Neural crest cell (in vitro differentiated cells): ENCODE results near the gene SHISA7. TPM values are rescaled to one million over a fixed set of nuclear protein-coding genes. Genes with fewer than 3 reads are reported as not detected.
A peak's percentile ranks its signal among the peaks of the same experiment; 100 is the strongest.

Experiments
- DNase-seq: peaks from one replicate; pipeline ENCODE4 v3.0.0; 2021; ENCODE audit warnings: low read depth, mixed read lengths, low spot score
- H3K27ac Mint-ChIP-seq: one replicate; pipeline ENCODE4 v1.8.0; 2021; ENCODE audit warnings: mild to moderate bottlenecking, mixed read lengths; ENCODE audit not compliant: unreplicated experiment
- H3K27me3 Mint-ChIP-seq: 2 replicates; pipeline ENCODE4 v1.8.0; 2021; ENCODE audit warnings: low read depth, mild to moderate bottlenecking, mixed read lengths
- H3K36me3 Mint-ChIP-seq: 2 replicates; pipeline ENCODE4 v1.8.0; 2021; ENCODE audit warnings: low read depth, mild to moderate bottlenecking, mixed read lengths
- H3K4me1 Mint-ChIP-seq: 2 replicates; pipeline ENCODE4 v1.8.0; 2021; ENCODE audit warnings: mixed read lengths
- H3K4me3 Mint-ChIP-seq: one replicate; pipeline ENCODE4 v1.8.0; 2021; ENCODE audit warnings: mild to moderate bottlenecking, mixed read lengths
- H3K9me3 Mint-ChIP-seq: 2 replicates; pipeline ENCODE4 v1.8.0; 2021; ENCODE audit warnings: mixed read lengths
- CTCF ChIP-seq: fragments of 200-600 bp; sonication (generic); conservative IDR thresholded peaks from 2 replicates; pipeline ENCODE4 v1.5.0; 2021; ENCODE audit warnings: antibody characterized with exemption, mild to moderate bottlenecking
- total RNA-seq: library from RNA; stranded (reverse); gene quantifications from 2 replicates; pipeline ENCODE4 v1.2.1, GENCODE V29; 2021

The SHISA7 gene
- total RNA-seq, 1 donor from 2014 or later: 0.54 TPM

- DNase-seq: no peak
- H3K27me3 Mint-ChIP-seq: peaks cover 4% of the 10 kb centered on the region
- peak overlapping the region; percentile 47 for H3K4me3 Mint-ChIP-seq
- no peak for TF ChIP-seq CTCF
- H3K27ac Mint-ChIP-seq: no peak overlapping the region
- H3K9me3 Mint-ChIP-seq: no peaks in the 10 kb centered on the region
- no peaks in the 10 kb centered on the region for H3K36me3 Mint-ChIP-seq
- H3K4me1 Mint-ChIP-seq: peaks cover 42% of the 10 kb centered on the region
Observed at GRCh38 chr19:55474269-55475265, 31.5 kb upstream of the SHISA7 start.

- Mint-ChIP-seq H3K9me3 (no peaks in the 10 kb centered on the region), H3K27ac (peak overlapping the region; percentile 35), H3K27me3 (peaks cover 4% of the 10 kb centered on the region), H3K4me1 (peaks cover 31% of the 10 kb centered on the region), H3K4me3 (peak overlapping the region; percentile 41), H3K36me3 (no peaks in the 10 kb centered on the region)
- DNase-seq: no peak
- TF ChIP-seq CTCF: no peak
Observed at GRCh38 chr19:55473225-55474012, 30.3 kb upstream of the SHISA7 start.

- no peak for DNase-seq
- no peak for TF ChIP-seq CTCF
- H3K4me3 Mint-ChIP-seq: no peak overlapping the region
- no peaks in the 10 kb centered on the region for H3K9me3 Mint-ChIP-seq
- no peaks in the 10 kb centered on the region for H3K36me3 Mint-ChIP-seq
- peaks cover 4% of the 10 kb centered on the region for H3K27me3 Mint-ChIP-seq
- no peak overlapping the region for H3K27ac Mint-ChIP-seq
- peaks cover 22% of the 10 kb centered on the region for H3K4me1 Mint-ChIP-seq
Observed at GRCh38 chr19:55472463-55472862, 29.4 kb upstream of the SHISA7 start.

GRCh38 chr19:55471266-55471665 is 28.2 kb upstream of the SHISA7 start:
- no peak for DNase-seq
- peaks cover 4% of the 10 kb centered on the region for H3K27me3 Mint-ChIP-seq
- no peak overlapping the region for H3K27ac Mint-ChIP-seq
- no peaks in the 10 kb centered on the region for H3K9me3 Mint-ChIP-seq
- H3K36me3 Mint-ChIP-seq: no peaks in the 10 kb centered on the region
- peaks cover 15% of the 10 kb centered on the region for H3K4me1 Mint-ChIP-seq
- no peak overlapping the region for H3K4me3 Mint-ChIP-seq
- no peak for TF ChIP-seq CTCF

- Mint-ChIP-seq H3K9me3 (no peaks in the 10 kb centered on the region), H3K27ac (no peak overlapping the region), H3K36me3 (no peaks in the 10 kb centered on the region), H3K4me1 (peaks cover under 1% of the 10 kb centered on the region), H3K27me3 (peaks cover 6% of the 10 kb centered on the region), H3K4me3 (no peak overlapping the region)
- no peak for DNase-seq
- TF ChIP-seq CTCF: no peak
Observed at GRCh38 chr19:55468054-55468393, 24.9 kb upstream of the SHISA7 start.
